DND-41 (cell line): Measurements from ENCODE around the gene NLGN1.

Experiments
- ATAC-seq: fragments of 200-7000 bp; cut with Tn5 transposase; 3 replicates; pipeline ENCODE4 v1.9.1; 2021; ENCODE audit warnings: low read depth; ENCODE audit not compliant: insufficient read depth
- DNase-seq: peaks from one replicate; pipeline ENCODE4 v3.0.0-alpha.2; 2020
- H2AFZ ChIP-seq: 2 replicates; pipeline ENCODE4 v1.6.0; 2012; ENCODE audit warnings: low read depth, low read length
- H3K27ac ChIP-seq: 2 replicates; pipeline ENCODE4 v1.5.1; 2012; ENCODE audit warnings: low read length, inconsistent platforms
- H3K27me3 ChIP-seq: fragments of 200-600 bp; sonication (generic); 2 replicates; pipeline ENCODE4 v1.6.0; 2012; ENCODE audit warnings: low read length, mild to moderate bottlenecking, inconsistent platforms; ENCODE audit not compliant: insufficient read depth, poor library complexity
- H3K36me3 ChIP-seq: 2 replicates; pipeline ENCODE4 v1.5.1; 2012; ENCODE audit warnings: low read length, inconsistent platforms; ENCODE audit not compliant: insufficient read depth
- H3K4me1 ChIP-seq: 2 replicates; pipeline ENCODE4 v1.5.1; 2012; ENCODE audit warnings: mild to moderate bottlenecking, low read length; ENCODE audit not compliant: insufficient read depth
- H3K4me2 ChIP-seq: 2 replicates; pipeline ENCODE4 v1.6.0; 2012; ENCODE audit warnings: mild to moderate bottlenecking, moderate library complexity, low read length, inconsistent platforms; ENCODE audit not compliant: insufficient read depth
- H3K4me3 ChIP-seq, 2 experiments: fragments of 200-600 bp in 1 of 2; shearing (Covaris generic) in 1 of 2; 2 replicates each; pipeline ENCODE4 v1.5.1; 2012 to 2016; ENCODE audit warnings: inconsistent platforms in 2 of 2, low read length in 2 of 2, mild to moderate bottlenecking in 2 of 2, low read depth in 1 of 2, moderate library complexity in 1 of 2
- H3K79me2 ChIP-seq: 2 replicates; pipeline ENCODE4 v1.6.0; 2012; ENCODE audit warnings: low read length, inconsistent platforms; ENCODE audit not compliant: insufficient read depth
- H3K9ac ChIP-seq: 2 replicates; pipeline ENCODE4 v1.6.0; 2012; ENCODE audit warnings: low read depth, mild to moderate bottlenecking, inconsistent platforms, low read length, moderate library complexity
- H3K9me3 ChIP-seq: 2 replicates; pipeline ENCODE4 v1.5.1; 2012; ENCODE audit warnings: low read length, moderate library complexity, mild to moderate bottlenecking, inconsistent platforms; ENCODE audit not compliant: insufficient read depth, severe bottlenecking
- H4K20me1 ChIP-seq: 2 replicates; pipeline ENCODE4 v1.6.0; 2012; ENCODE audit warnings: low read length; ENCODE audit not compliant: insufficient read depth
- EZH2 ChIP-seq: IDR thresholded peaks from 3 replicates; pipeline ENCODE4 v1.6.1; 2012; ENCODE audit warnings: borderline replicate concordance, low read depth, mild to moderate bottlenecking, moderate library complexity, low read length, inconsistent platforms; ENCODE audit not compliant: severe bottlenecking
- TF ChIP-seq, protein P1 (sequence below): IDR thresholded peaks from 2 replicates; pipeline ENCODE4 v1.5.1; 2012; ENCODE audit warnings: borderline replicate concordance, low read length, moderate library complexity, mild to moderate bottlenecking; ENCODE audit not compliant: poor library complexity, severe bottlenecking; ENCODE audit errors: extremely low read depth

NLGN1 gene

GRCh38 chr3:174197416-174197815 lies 799.9 kb downstream of the NLGN1 start:
- H3K4me2 ChIP-seq, result no peak overlapping the region

DNA sequence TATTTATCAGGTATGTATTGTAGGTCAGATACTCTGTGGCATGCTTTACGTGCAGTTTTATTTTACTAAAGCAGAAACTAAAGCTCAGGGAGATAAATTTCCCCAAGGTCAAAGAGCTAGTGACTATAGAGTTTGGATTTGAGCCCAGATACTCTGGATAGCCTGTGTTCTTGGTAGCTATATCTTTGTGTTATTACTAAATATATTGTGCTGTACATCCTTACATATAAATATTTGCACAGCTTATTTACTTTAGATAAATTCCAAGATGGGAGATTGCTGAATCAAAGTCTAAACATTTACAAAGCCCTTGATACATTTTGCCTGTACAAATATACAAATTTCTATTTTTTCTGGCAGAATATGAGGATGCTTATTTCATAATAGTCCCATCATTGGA lies 800.7 kb downstream of the NLGN1 start:
- Histone ChIP-seq H3K79me2 (no peaks in the 10 kb centered on the region), H3K36me3 (no peaks in the 10 kb centered on the region), H3K4me2 (no peak overlapping the region), H3K27ac (no peak overlapping the region), H4K20me1 (no peaks in the 10 kb centered on the region), H3K9ac (no peak overlapping the region), H2AFZ (no peak overlapping the region), H3K9me3 (no peaks in the 10 kb centered on the region), H3K4me3 (no peak overlapping the region), H3K4me1 (no peaks in the 10 kb centered on the region), H3K27me3 (no peaks in the 10 kb centered on the region)
- DNase-seq, result no peak
- TF ChIP-seq, protein P1, sequence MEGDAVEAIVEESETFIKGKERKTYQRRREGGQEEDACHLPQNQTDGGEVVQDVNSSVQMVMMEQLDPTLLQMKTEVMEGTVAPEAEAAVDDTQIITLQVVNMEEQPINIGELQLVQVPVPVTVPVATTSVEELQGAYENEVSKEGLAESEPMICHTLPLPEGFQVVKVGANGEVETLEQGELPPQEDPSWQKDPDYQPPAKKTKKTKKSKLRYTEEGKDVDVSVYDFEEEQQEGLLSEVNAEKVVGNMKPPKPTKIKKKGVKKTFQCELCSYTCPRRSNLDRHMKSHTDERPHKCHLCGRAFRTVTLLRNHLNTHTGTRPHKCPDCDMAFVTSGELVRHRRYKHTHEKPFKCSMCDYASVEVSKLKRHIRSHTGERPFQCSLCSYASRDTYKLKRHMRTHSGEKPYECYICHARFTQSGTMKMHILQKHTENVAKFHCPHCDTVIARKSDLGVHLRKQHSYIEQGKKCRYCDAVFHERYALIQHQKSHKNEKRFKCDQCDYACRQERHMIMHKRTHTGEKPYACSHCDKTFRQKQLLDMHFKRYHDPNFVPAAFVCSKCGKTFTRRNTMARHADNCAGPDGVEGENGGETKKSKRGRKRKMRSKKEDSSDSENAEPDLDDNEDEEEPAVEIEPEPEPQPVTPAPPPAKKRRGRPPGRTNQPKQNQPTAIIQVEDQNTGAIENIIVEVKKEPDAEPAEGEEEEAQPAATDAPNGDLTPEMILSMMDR, result no peak
- no peak for TF ChIP-seq EZH2
- ATAC-seq, result no peak

More at GRCh38 chr3:174197416-174197815, 799.9 kb downstream of the NLGN1 start:
- no peak overlapping the region for H2AFZ ChIP-seq
- no peaks in the 10 kb centered on the region for H3K36me3 ChIP-seq
- H3K4me1 ChIP-seq, result no peaks in the 10 kb centered on the region
- no peaks in the 10 kb centered on the region for H3K79me2 ChIP-seq
- ATAC-seq, result no peak
- no peak overlapping the region for H3K4me3 ChIP-seq
- H3K27ac ChIP-seq, result no peak overlapping the region
- H3K27me3 ChIP-seq, result no peaks in the 10 kb centered on the region
- no peaks in the 10 kb centered on the region for H3K9me3 ChIP-seq
- no peak for DNase-seq
- no peaks in the 10 kb centered on the region for H4K20me1 ChIP-seq
- no peak overlapping the region for H3K9ac ChIP-seq
- TF ChIP-seq, protein P1, result no peak
- no peak for TF ChIP-seq EZH2

- no peak for TF ChIP-seq EZH2
- TF ChIP-seq, protein P1, result no peak
- no peaks in the 10 kb centered on the region for H3K9me3 ChIP-seq
- DNase-seq, result no peak
Observed at GRCh38 chr3:174199696-174200095, 802.2 kb downstream of the NLGN1 start.

GRCh38 chr3:174202116-174202515 lies 804.6 kb downstream of the NLGN1 start:
- no peak overlapping the region for H2AFZ ChIP-seq
- no peaks in the 10 kb centered on the region for H3K36me3 ChIP-seq
- H3K9ac ChIP-seq, result no peak overlapping the region
- no peak overlapping the region for H3K4me3 ChIP-seq
- no peaks in the 10 kb centered on the region for H3K27me3 ChIP-seq
- H3K79me2 ChIP-seq, result no peaks in the 10 kb centered on the region
- ATAC-seq (no peak), DNase-seq (no peak)
- no peak overlapping the region for H3K27ac ChIP-seq
- no peaks in the 10 kb centered on the region for H3K4me1 ChIP-seq
- no peaks in the 10 kb centered on the region for H4K20me1 ChIP-seq
- no peak for TF ChIP-seq EZH2
- H3K9me3 ChIP-seq, result no peaks in the 10 kb centered on the region
- no peak overlapping the region for H3K4me2 ChIP-seq

More at GRCh38 chr3:174199696-174200095, 802.2 kb downstream of the NLGN1 start:
- H4K20me1 ChIP-seq, result no peaks in the 10 kb centered on the region
- H2AFZ ChIP-seq, result no peak overlapping the region
- no peaks in the 10 kb centered on the region for H3K4me1 ChIP-seq
- H3K9ac ChIP-seq, result no peak overlapping the region
- H3K36me3 ChIP-seq, result no peaks in the 10 kb centered on the region
- H3K4me3 ChIP-seq, result no peak overlapping the region
- no peak overlapping the region for H3K27ac ChIP-seq
- H3K27me3 ChIP-seq, result no peaks in the 10 kb centered on the region
- no peak for ATAC-seq
- no peaks in the 10 kb centered on the region for H3K79me2 ChIP-seq
- no peak overlapping the region for H3K4me2 ChIP-seq
